ENCODE data around the gene ENTPD8. TPM values are rescaled to one million over a fixed set of nuclear protein-coding genes. Genes with fewer than 3 reads are reported as not detected.

ENTPD8 gene
- total RNA-seq, 2 experiments from 2014 or later = not detected

- ChIA-PET POLR2A (interaction anchor here (0.5 kb wide), 1 partner anchor 218 kb away, joined by 4 read pairs; no protein-coding TSS in a partner anchor), CTCF (no interaction called here)
Measured at GRCh38 chr9:137436761-137437600, 4.2 kb downstream of the ENTPD8 start.

- POLR2A ChIA-PET = no interaction called here
- CTCF ChIA-PET = no interaction called here
Measured at GRCh38 chr9:137435980-137436760, 5.0 kb downstream of the ENTPD8 start.

GRCh38 chr9:137435381-137435891, 5.7 kb downstream of the ENTPD8 start:
- ChIA-PET POLR2A (no interaction called here), CTCF (no interaction called here)

GRCh38 chr9:137434498-137435380, 6.4 kb downstream of the ENTPD8 start:
- ChIA-PET CTCF (no interaction called here), POLR2A (no interaction called here)

GRCh38 chr9:137433916-137434431, 7.2 kb downstream of the ENTPD8 start:
- ChIA-PET POLR2A (no interaction called here), CTCF (no interaction called here)

GRCh38 chr9:137433349-137433915, 7.7 kb downstream of the ENTPD8 start:
- POLR2A ChIA-PET = no interaction called here
- CTCF ChIA-PET = interaction anchor here (1.1 kb wide), 1 partner anchor 10 kb away, joined by 4 read pairs; the partner anchor contains the start of genes EXD3 and NOXA1

GRCh38 chr9:137432687-137433348, 8.3 kb downstream of the ENTPD8 start:
- ChIA-PET CTCF (interaction anchor here (0.6 to 1.1 kb wide), 2 partner anchors 9 to 10 kb away, joined by 3 to 4 read pairs; partner anchors contain the start of genes EXD3 and NOXA1), POLR2A (no interaction called here)

GRCh38 chr9:137431416-137431931, 9.7 kb downstream of the ENTPD8 start:
- CTCF ChIA-PET = interaction anchor here (0.6 to 1.2 kb wide), 2 partner anchors 12 to 13 kb away, joined by 3 to 5 read pairs; no protein-coding TSS in a partner anchor
- POLR2A ChIA-PET = no interaction called here

- POLR2A ChIA-PET = no interaction called here
- CTCF ChIA-PET = interaction anchor here (1.2 kb wide), 1 partner anchor 14 kb away, joined by 5 read pairs; no protein-coding TSS in a partner anchor
Measured at GRCh38 chr9:137430723-137431415, 10.3 kb downstream of the ENTPD8 start.

- ChIA-PET CTCF (interaction anchor here (0.6 to 1.2 kb wide), 2 partner anchors 14 to 137 kb away, joined by 4 to 5 read pairs; no protein-coding TSS in a partner anchor), POLR2A (no interaction called here)
Measured at GRCh38 chr9:137429974-137430722, 11.0 kb downstream of the ENTPD8 start.

- CTCF ChIA-PET = no interaction called here
- POLR2A ChIA-PET = no interaction called here
Measured at GRCh38 chr9:137429546-137429890, 11.6 kb downstream of the ENTPD8 start.

- ChIA-PET POLR2A (no interaction called here), CTCF (no interaction called here)
Measured at GRCh38 chr9:137428841-137429545, 12.2 kb downstream of the ENTPD8 start.

GRCh38 chr9:137428311-137428630, 12.9 kb downstream of the ENTPD8 start:
- CTCF ChIA-PET = interaction anchor here (1.6 kb wide), 1 partner anchor 17 kb away, joined by 6 read pairs; no protein-coding TSS in a partner anchor
- POLR2A ChIA-PET = no interaction called here

GRCh38 chr9:137427454-137428310, 13.5 kb downstream of the ENTPD8 start:
- CTCF ChIA-PET = interaction anchor here (1.6 kb wide), 1 partner anchor 17 kb away, joined by 6 read pairs; no protein-coding TSS in a partner anchor
- POLR2A ChIA-PET = no interaction called here

- POLR2A ChIA-PET = no interaction called here
- CTCF ChIA-PET = no interaction called here
Measured at GRCh38 chr9:137426018-137426681, 15.0 kb downstream of the ENTPD8 start.
